GM10847 (cell line): ENCODE measurements around the gene PGA5.

Experiments
- POLR2A ChIP-seq: IDR thresholded peaks from 2 replicates; pipeline ENCODE4 v1.6.1; 2011; ENCODE audit not compliant: insufficient read length; ENCODE audit errors: extremely low read depth

Gene PGA5

DNA sequence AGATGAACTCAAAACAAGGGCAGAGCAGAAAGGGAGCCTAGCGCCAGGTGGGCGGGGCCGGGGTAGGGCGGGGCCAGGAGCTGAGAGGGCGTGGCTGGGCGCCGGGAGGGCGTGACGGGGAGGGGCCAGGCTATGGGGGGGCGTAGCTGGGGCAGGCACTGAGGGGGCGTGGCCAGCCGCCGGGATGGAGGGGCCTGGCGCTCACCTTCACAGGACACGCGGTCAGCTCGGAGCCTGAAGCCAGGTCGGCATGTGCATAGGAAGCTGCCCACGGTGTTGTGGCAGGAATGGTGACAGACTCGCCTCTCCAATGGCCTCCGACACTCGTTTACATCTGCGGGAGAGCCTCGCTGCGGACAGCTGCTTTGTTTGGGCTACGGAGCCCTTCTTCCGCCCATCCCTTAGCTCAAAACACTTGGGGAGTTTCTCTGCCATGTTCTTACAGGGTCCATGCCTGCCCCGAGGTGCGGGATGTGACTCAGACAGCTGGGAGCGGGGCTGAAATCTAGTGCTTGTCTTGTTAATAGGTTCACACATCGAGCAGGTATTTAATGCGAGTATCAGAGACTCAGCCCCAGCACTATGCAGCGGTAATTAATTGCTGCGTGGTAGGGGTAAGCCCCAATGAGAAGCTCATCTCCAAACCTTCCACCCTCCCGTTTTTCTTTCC lies 40.7 kb downstream of the PGA5 start:
- TF ChIP-seq POLR2A = no peak

DNA sequence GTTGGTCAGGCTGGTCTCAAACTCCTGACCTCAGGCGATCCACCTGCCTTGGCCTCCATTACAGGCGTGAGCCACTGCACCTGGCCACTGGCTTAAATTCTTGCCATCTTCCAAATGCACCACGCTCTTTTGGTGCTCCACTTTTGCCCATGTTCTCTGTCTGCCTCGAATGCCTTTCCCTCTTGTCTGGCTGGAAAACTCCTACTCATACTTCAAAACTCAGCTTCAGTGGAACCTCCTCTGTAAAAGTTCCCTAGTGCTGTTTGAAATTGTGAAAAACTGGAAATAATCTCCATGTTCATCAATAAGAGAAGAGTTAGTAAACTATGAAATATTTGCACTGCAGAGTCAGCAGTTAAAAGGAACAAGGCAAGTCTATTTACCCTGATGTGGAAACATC lies 42.6 kb downstream of the PGA5 start:
- no peak for TF ChIP-seq POLR2A

DNA sequence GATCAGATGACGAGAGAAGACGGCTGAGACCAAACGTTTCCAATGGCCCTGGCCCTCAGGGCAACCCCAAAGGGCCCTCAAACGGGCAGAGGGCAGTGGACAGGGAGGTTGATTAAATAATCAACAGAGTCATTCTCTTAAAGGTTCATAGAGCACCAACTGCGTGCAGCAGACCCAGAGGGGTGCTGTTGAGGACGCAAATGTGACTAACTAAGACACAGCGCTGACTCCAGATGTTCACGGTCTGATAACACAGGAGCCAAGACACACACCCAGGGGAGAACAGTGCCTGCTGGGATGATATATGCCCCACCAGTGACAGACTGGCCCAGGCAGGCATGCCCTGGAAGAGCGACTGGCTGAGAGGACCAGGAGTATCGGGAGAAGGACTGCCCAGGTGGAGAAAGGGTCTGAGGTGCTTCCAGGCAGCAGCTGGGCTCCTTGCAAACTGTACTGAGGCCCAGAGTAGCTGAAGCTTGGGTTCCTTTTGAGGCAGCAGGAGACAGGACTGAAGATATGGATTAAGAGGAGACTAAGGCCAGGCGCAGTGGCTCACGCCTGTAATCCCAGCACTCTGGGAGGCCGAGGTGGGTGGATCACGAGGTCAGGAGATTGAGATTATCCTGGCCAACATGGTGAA lies 46.5 kb downstream of the PGA5 start:
- no peak for TF ChIP-seq POLR2A

DNA sequence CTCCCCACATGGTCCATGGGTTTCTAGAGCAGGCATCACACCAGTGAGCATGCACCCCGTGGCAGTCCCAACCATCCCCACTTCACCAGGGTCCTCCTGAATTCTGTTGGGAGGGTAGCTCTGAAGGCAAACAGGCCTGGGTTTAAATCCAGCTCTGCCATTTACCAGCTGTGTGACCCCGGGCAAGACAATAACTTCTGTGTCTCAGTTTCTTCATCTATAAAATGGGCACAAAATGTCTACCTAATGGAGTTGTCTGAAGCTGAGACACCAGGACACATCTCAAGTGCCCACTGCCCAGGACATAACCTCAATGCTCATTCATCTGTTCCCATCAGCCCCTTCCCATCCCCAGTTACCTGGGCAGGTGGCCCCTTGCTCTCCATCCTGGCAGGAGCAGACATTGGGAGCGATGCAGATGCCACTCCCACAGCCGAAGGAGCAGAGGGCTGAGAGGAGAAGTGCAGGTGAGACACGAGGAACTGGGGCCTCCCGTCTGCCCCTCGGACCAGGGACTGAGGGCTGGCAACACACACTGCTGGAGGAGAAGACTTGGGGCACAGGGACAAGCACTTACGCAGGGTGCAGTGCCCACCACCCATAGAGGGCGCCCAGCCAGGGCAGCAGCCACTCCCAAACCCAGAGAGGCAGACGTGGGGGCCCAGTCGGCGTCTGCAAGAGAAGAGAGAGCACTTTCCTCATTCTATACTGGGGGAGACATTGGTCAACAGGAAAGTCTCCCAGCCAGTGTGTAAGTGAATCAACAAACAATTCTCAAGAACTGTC lies 50.1 kb downstream of the PGA5 start:
- TF ChIP-seq POLR2A = no peak

DNA sequence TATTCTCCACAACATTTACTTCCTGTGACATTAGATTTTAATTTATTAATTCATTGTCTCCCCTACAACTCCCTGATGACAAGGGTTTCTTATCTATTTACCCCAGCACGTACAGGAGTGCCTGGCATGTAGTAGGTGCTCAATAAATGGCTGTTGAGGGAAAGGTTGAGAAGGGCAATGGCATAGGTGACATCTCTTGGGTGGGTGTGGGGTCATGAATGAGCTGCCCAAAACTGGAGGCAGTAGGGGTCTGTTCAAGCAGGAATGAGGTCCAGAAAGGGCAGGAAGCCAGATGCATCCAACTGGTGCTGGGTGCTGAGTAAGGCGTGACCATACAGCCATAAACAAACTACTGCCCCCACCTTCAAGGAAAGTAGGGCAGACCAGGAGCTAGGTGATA lies 51.4 kb downstream of the PGA5 start:
- no peak for TF ChIP-seq POLR2A

DNA sequence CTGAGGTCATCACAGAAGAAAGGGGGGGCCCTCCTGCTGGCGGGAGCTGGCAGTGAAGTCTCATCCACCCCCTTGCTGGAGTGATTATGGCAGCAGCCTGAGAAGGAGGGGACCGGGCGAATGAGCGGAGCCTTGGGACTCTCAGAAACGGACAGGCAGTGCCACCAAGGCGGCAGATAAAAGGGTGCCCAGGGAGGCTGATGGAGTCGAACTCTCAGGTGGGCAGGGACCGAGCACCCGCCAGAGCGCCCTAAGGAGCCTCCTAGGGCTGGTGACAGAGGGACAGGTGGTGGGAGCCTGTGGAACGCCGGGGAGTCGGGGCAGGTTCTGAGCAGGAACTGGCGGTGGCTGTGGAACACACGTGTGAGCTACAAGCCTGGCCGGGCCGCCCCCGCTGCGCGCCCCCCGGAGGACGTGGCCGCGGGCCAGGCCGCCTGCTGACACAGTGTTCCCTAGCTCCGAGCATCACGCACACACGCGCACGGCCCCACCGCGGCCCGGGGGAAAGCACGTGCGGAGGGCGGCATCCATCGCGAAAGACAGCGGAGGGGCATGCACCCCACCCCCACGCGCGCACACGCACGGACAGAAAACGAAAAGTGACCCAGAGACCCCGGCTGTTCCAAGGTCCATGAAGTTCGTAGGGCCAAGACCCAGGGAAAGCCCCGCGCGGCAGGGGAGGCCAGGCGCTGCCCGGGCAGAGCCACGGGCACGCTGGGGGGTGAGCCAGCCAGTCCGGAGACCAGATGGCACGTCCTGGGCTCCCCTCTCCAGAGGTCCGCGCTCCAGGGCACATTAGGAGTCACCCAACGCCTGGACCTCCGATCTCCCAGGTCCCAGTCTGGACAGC lies 53.1 kb downstream of the PGA5 start:
- TF ChIP-seq POLR2A = no peak

DNA sequence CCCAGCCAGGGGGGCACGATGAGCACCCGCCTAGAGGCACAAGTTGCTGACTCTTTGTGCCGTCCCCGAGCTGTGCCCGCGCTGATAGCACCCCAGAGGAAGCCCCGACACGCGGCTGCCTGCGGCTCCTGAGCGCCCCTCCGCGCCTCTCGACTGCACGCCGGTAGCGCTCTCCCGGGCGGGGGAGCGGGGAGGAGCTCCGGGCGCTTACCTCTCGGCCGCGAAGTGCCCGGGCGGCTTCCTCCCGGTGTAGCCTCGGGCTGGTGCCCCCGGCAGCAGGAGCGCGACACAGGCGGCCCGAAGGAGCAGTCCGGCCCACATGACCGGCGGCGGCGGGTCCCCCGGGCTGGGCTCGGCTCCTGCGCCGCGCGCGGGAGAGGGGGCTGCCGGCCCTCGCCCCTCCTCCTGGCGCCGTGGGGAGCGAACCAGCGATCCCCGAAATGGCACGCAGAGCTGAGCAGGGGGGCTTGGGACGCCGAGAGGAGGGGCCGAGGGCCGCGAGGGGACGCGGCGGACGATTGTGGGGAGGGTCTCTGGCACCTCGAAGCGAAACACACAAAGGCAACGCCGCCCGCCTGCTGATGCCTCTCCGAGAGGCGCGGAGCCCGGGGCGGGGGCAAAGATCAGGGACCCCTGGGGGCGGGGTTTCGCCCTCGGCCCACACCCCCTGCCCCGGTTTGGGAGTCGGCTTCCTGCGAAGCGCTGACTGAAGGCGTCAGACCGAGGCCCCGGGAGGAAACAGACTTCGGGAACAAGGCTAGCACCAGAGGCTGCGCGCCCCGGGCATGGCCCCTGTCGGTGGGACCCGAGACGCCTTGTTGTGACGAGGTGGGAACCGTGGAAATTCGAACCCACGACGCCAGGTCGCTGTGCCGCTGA lies 54.0 kb downstream of the PGA5 start, which contains the start of gene VWCE:
Gene VWCE, minus strand, starts transcription at position 600 of the 879 bp plus-strand sequence. Its CDS starts 279 bp downstream, at position 321.
- TF ChIP-seq POLR2A = peak; percentile 35

DNA sequence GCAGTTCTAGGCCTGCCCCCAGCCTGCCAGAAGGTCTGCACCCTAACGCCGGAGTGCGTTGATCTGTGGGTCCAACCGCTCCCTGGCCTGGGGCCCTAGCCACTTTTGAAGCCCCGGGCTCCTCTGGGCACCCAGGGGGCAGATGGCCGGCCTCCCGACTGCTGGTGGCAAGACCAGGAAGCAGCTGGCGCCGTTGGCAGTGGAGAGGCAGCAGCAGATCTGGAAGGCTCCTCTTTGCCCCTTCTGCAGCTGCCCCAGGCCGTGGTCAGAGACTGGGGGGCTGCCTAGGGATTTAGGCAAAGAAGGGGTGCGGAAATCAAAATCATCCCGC lies 54.6 kb downstream of the PGA5 start:
- no peak for TF ChIP-seq POLR2A

DNA sequence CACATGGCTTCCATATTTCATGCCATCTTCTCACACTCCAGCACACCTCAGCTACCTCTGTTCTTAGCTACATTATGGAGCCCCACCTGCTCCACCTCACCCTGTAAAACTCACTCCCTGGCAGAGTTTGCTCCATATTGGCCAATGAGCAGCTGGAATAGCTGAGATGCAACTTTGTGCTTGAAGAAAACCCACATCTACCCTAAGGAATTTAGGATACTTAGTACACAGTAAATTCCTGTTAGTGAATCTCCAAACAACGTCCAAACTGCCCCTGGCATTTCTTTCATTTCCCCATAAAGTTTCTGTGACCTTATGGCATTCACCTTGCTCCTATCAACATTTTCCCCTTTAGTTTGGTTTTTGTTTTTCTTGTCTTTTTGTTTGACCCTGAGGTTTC lies 56.4 kb downstream of the PGA5 start:
- no peak for TF ChIP-seq POLR2A

DNA sequence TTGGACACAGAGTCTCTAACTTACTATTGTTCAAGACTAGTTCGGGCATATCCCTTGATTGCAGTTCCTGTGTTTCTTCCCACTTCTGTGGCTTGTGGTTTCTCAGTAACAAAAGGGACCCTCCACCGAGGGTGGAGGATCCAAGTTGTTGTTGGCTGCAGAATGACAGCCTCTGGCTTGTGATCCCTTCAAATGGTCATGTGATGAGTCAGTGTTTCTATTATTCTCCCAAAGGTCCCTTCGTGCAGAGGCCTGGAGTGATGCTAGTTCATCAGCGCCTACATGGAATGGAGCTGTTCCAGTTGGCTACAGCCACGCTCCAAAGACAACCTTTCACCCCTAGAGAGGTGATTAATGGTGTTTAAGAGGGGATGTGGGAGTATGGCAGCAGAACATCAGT lies 56.8 kb downstream of the PGA5 start:
- TF ChIP-seq POLR2A = no peak

DNA sequence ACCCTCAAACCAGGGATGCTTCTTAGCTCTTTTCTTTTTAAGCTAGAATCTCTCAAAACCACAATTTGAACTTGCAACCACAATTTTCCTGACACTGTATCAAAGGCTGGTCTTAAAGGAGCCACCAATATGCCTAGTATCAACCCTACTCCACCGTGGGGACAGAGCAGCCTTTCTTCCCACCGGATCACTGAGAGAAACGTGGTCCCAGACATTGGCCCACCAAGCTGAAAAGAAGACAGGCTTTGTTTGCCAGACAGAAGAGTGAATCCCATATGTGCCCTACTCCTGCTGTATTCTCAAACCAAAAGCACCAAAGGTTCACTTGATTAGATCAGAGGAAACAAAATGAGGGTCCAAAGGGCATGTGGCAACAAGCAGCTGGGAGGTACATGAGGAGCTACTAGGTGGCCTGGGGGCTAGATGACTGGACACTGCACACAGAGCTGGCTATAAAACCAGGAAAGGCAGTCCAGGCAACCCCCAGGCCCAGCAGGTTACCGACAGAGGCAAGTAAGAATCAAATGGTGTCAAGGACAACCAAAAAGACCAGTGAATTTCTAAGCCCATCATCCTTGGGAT lies 57.8 kb downstream of the PGA5 start:
- no peak for TF ChIP-seq POLR2A
